Colonic mucosa (tissue), 4 donors: ENCODE results near the gene PRAC2. TPM values are rescaled to one million over a fixed set of nuclear protein-coding genes. Genes with fewer than 3 reads are reported as not detected.

Experiments used
- DNase-seq: peaks from one replicate; pipeline ENCODE4 v3.0.0-alpha.2; 2020
- H3K27ac ChIP-seq: fragments of 200-600 bp; one replicate; pipeline ENCODE4 v1.8.0; 2021
- H3K27me3 ChIP-seq: fragments of 200-600 bp; one replicate; pipeline ENCODE4 v1.8.0; 2021
- H3K36me3 ChIP-seq: fragments of 200-600 bp; one replicate; pipeline ENCODE4 v1.8.0; 2021
- H3K4me1 ChIP-seq: fragments of 200-600 bp; one replicate; pipeline ENCODE4 v1.8.0; 2021; ENCODE audit warnings: mild to moderate bottlenecking
- H3K4me3 ChIP-seq: fragments of 200-600 bp; one replicate; pipeline ENCODE4 v1.8.0; 2021
- H3K9ac ChIP-seq, 2 donors: one replicate each; pipeline ENCODE4 v1.7.0; 2013; ENCODE audit warnings: control low read depth in 2 of 2, low read depth in 2 of 2, low read length in 2 of 2
- H3K9me3 ChIP-seq: fragments of 200-600 bp; one replicate; pipeline ENCODE4 v1.8.0; 2021
- CTCF ChIP-seq: fragments of 200-600 bp; IDR thresholded peaks from one replicate; pipeline ENCODE4 v1.8.0; 2022; ENCODE audit warnings: antibody characterized with exemption, mild to moderate bottlenecking
- intact Hi-C: fragments of 100-400 bp; cut with DNase I; formaldehyde crosslinking; loops from one replicate; pipeline ENCODE4 v1.14.1; 2022
- total RNA-seq, 2 donors: library from RNA; stranded (reverse); fragmentation: NEBNext Ultra II Directional in 1 of 2; extraction: Animal tissue kit (Norgen Biotek cat#: 25700) in 1 of 2; gene quantifications; one replicate each; pipeline ENCODE4 v1.2.1, GENCODE V29; 2021
- donor health status: healthy.
- donor health status: DM: no; HTN: no; CAD: no.
- donor health status: DM: no; HTN: no; CAD: no.

Gene PRAC2
- total RNA-seq, 2 donors from 2014 or later = 12.9 to 19.4 TPM

GRCh38 chr17:48690655-48691054 is 32.3 kb upstream of the PRAC2 start:
- H3K27ac ChIP-seq = no peak overlapping the region
- DNase-seq = no peak
- no peak overlapping the region for H3K4me3 ChIP-seq
- H3K27me3 ChIP-seq = no peaks in the 10 kb centered on the region
- H3K4me1 ChIP-seq = no peaks in the 10 kb centered on the region
- intact Hi-C loops = no loop called here
- no peaks in the 10 kb centered on the region for H3K9me3 ChIP-seq
- H3K36me3 ChIP-seq = no peaks in the 10 kb centered on the region
- TF ChIP-seq CTCF = no peak
- no peak overlapping the region for H3K9ac ChIP-seq

GRCh38 chr17:48692049-48692448 is 30.9 kb upstream of the PRAC2 start:
- Histone ChIP-seq H3K27me3 (no peaks in the 10 kb centered on the region), H3K4me3 (no peak overlapping the region), H3K9me3 (no peaks in the 10 kb centered on the region), H3K36me3 (no peaks in the 10 kb centered on the region), H3K27ac (no peak overlapping the region), H3K9ac (no peak overlapping the region), H3K4me1 (no peaks in the 10 kb centered on the region)
- DNase-seq = no peak
- no peak for TF ChIP-seq CTCF
- intact Hi-C loops = no loop called here

- no peaks in the 10 kb centered on the region for H3K4me1 ChIP-seq
- TF ChIP-seq CTCF = no peak
- H3K36me3 ChIP-seq = no peaks in the 10 kb centered on the region
- no peak for DNase-seq
- intact Hi-C loops = no loop called here
- no peak overlapping the region for H3K4me3 ChIP-seq
- H3K27ac ChIP-seq = no peak overlapping the region
- no peak overlapping the region for H3K9ac ChIP-seq
- H3K27me3 ChIP-seq = no peaks in the 10 kb centered on the region
- no peaks in the 10 kb centered on the region for H3K9me3 ChIP-seq
These were observed 29.8 kb upstream of the PRAC2 start for GRCh38 chr17:48693178-48693577.

- no peaks in the 10 kb centered on the region for H3K36me3 ChIP-seq
- no peak for DNase-seq
- H3K9me3 ChIP-seq = no peaks in the 10 kb centered on the region
- no peak overlapping the region for H3K27ac ChIP-seq
- intact Hi-C loops = no loop called here
- no peak overlapping the region for H3K4me3 ChIP-seq
- H3K27me3 ChIP-seq = no peaks in the 10 kb centered on the region
- no peak for TF ChIP-seq CTCF
- no peaks in the 10 kb centered on the region for H3K4me1 ChIP-seq
- H3K9ac ChIP-seq = no peak overlapping the region
These were observed 21.0 kb upstream of the PRAC2 start for GRCh38 chr17:48701864-48702532.

GRCh38 chr17:48704361-48705248 is 18.4 kb upstream of the PRAC2 start:
- intact Hi-C loops = no loop called here
- H3K27ac ChIP-seq = no peak overlapping the region
- no peaks in the 10 kb centered on the region for H3K4me1 ChIP-seq
- H3K4me3 ChIP-seq = no peak overlapping the region
- H3K9ac ChIP-seq = no peak overlapping the region
- TF ChIP-seq CTCF = no peak
- no peak for DNase-seq
- no peaks in the 10 kb centered on the region for H3K36me3 ChIP-seq
- no peaks in the 10 kb centered on the region for H3K9me3 ChIP-seq
- no peaks in the 10 kb centered on the region for H3K27me3 ChIP-seq
